ENCODE measurements around the gene TMPRSS6. TPM values are rescaled to one million over a fixed set of nuclear protein-coding genes. Genes with fewer than 3 reads are reported as not detected.

The TMPRSS6 gene
- total RNA-seq, 4 donors from 2014 or later = under 0.01 to 0.09 TPM; not detected in 2

- Histone ChIP-seq H3K4me3 (no peak overlapping the region), H3K4me1 (peaks cover 0 to 6% (median 0%) of the 10 kb centered on the region in 3 donors), H3K36me3 (no peaks in the 10 kb centered on the region), H3K27me3 (peaks cover 0 to 48% (median 0%) of the 10 kb centered on the region in 4 donors), H3K9me3 (no peaks in the 10 kb centered on the region), H3K27ac (no peak overlapping the region)
- WGBS, 2 donors = 80 to 95% methylated on average over 3 to 5 of the region's 10 CpGs
- TF ChIP-seq CTCF (IDR thresholded peaks at IDR 0.05) = no peak
- no peak for TF ChIP-seq POLR2A (IDR thresholded peaks at IDR 0.05)
- intact Hi-C loops (cut with DNase I) = loop anchor here (5.0 kb wide), 1 partner anchor 120 kb away; no protein-coding TSS in a partner anchor
- no peak for DNase-seq
Observed at GRCh38 chr22:37082251-37082873, 27.2 kb downstream of the TMPRSS6 start.

- TF ChIP-seq CTCF (IDR thresholded peaks at IDR 0.05) (no peak), POLR2A (IDR thresholded peaks at IDR 0.05) (no peak)
- Histone ChIP-seq H3K27me3 (peaks cover 0 to 48% (median 0%) of the 10 kb centered on the region in 4 donors), H3K36me3 (no peaks in the 10 kb centered on the region), H3K4me1 (peaks cover 0 to 6% (median 0%) of the 10 kb centered on the region in 3 donors), H3K27ac (no peak overlapping the region), H3K4me3 (no peak overlapping the region), H3K9me3 (no peaks in the 10 kb centered on the region)
- 63 to 76% methylated on average over 5 to 7 of the region's 12 CpGs for WGBS, 2 donors
- DNase-seq = no peak
- intact Hi-C loops (cut with DNase I) = loop anchor here (5.0 kb wide), 1 partner anchor 121 kb away; no protein-coding TSS in a partner anchor
Observed at GRCh38 chr22:37080838-37081237, 28.7 kb downstream of the TMPRSS6 start.

- Histone ChIP-seq H3K36me3 (no peaks in the 10 kb centered on the region), H3K4me1 (peaks cover 0 to 6% (median 0%) of the 10 kb centered on the region in 3 donors), H3K27me3 (peaks cover 0 to 48% (median 0%) of the 10 kb centered on the region in 4 donors), H3K4me3 (no peak overlapping the region), H3K9me3 (no peaks in the 10 kb centered on the region), H3K27ac (peak overlapping the region in 1 of 4 donors; percentile 25)
- intact Hi-C loops (cut with DNase I) = loop anchor here (5.0 kb wide), 1 partner anchor 122 kb away; no protein-coding TSS in a partner anchor
- TF ChIP-seq POLR2A (IDR thresholded peaks at IDR 0.05) (no peak), CTCF (IDR thresholded peaks at IDR 0.05) (no peak)
- 90 to 96% methylated on average over 2 to 4 of the region's 6 CpGs for WGBS, 2 donors
- no peak for DNase-seq
Observed at GRCh38 chr22:37080438-37080837, 29.1 kb downstream of the TMPRSS6 start.

- Histone ChIP-seq H3K4me3 (no peak overlapping the region), H3K27me3 (peaks cover 0 to 49% (median 0%) of the 10 kb centered on the region in 4 donors), H3K4me1 (peaks cover 0 to 6% (median 0%) of the 10 kb centered on the region in 3 donors), H3K36me3 (no peaks in the 10 kb centered on the region), H3K27ac (peak overlapping the region in 2 of 4 donors; percentile 25 to 34), H3K9me3 (no peaks in the 10 kb centered on the region)
- no peak for DNase-seq
- intact Hi-C loops (cut with DNase I) = loop anchor here (5.0 kb wide), 1 partner anchor 123 kb away; no protein-coding TSS in a partner anchor
- TF ChIP-seq POLR2A (IDR thresholded peaks at IDR 0.05) (no peak), CTCF (IDR thresholded peaks at IDR 0.05) (no peak)
- WGBS, 2 donors = 61 to 72% methylated on average over 6 to 8 of the region's 15 CpGs
Observed at GRCh38 chr22:37079668-37080171, 29.8 kb downstream of the TMPRSS6 start.

GRCh38 chr22:37079158-37079557, 30.4 kb downstream of the TMPRSS6 start:
- no peak for DNase-seq
- TF ChIP-seq POLR2A (IDR thresholded peaks at IDR 0.05) = no peak
- no peak for TF ChIP-seq CTCF (IDR thresholded peaks at IDR 0.05)
- Histone ChIP-seq H3K27ac (no peak overlapping the region), H3K9me3 (no peaks in the 10 kb centered on the region), H3K36me3 (no peaks in the 10 kb centered on the region), H3K4me1 (peaks cover 0 to 6% (median 0%) of the 10 kb centered on the region in 3 donors), H3K4me3 (no peak overlapping the region), H3K27me3 (peaks cover 0 to 50% (median 0%) of the 10 kb centered on the region in 4 donors)
- intact Hi-C loops (cut with DNase I) = no loop called here
- 50 to 60% methylated on average over 4 to 5 of the region's 5 CpGs for WGBS, 2 donors

Data from esophagus squamous epithelium (tissue), 5 donors.